HG02943 (cell line): ENCODE data around the gene MRPL51.

Source experiments
- ATAC-seq: cut with Tn5 transposase; IDR thresholded peaks from one replicate; pipeline ENCODE4 v1.9.1; 2021; ENCODE audit warnings: mild to moderate bottlenecking, low read depth, moderate library complexity; ENCODE audit not compliant: unreplicated experiment

MRPL51 gene

DNA sequence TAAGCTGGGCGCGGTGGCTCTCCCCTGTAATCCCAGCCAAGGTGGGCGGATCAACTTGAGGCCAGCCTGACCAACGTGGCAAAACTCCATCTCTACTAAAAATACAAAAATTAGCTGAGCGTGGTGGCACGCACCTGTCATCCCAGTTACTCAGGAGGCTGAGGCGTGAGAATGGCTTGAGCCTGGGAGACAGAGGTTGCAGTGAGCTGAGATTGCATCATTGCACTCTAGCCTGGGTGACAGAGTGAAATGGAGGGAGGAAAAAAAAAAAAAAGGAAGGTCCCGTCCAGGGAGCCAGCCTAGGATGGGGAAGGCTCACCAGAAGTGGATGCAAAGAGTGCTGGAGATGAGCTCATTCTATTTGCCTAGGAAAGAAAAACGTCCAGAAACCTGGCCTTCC, 50.2 kb downstream of the MRPL51 start:
- no peak for ATAC-seq
